Measurements from ENCODE around the gene EHD1.
A peak's percentile ranks its signal among the peaks of the same experiment; 100 is the strongest.

The EHD1 gene

DNA sequence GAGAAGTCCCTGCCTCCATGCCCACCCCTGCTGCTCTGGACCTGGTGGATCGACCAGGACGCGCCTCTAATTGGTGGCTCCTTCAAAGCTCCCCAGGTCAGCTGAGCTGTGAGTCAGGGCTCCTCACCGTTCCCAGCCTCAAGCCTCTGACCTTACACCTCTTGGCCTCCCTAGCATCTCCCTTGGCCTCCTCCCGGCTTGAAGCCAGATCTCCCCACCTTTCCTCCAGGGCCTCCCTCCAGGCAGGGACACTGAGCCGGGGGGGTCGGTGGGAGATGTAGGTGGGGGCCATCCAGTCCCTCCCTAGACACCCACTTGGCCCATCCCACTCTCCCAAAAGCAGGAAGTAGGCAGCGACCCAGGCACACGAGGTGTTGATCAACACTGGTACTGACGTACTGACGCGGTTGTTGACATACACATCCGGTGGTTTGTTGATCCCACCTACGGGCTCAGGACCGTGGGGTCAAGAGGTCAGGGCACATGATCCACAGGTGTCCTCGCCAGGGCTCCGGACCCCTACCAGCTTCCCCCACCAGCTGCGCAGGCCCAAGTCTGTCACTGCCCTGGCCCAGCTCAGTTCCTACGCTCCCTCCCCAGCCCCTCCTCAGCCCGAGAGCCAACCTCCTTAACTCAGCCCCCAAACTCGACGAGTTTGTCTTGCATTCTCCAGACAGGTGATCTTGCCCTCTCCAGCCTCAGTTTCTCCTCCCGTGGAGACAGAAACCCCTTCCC is 37.8 kb upstream of the EHD1 start:
- Histone ChIP-seq H3K4me1 (ENCODE audit: insufficient read depth, low read length, poor library complexity, severe bottlenecking) (peaks cover 18% of the 10 kb centered on the region), H3K4me3 (ENCODE audit: low read length, poor library complexity, severe bottlenecking) (peak overlapping the region; percentile 81), H3K9me2 (replicated peaks; ENCODE audit: low read depth, low read length) (no peaks in the 10 kb centered on the region), H3K36me3 (ENCODE audit: insufficient read depth, low read length) (no peaks in the 10 kb centered on the region; the same call in 1 of the 2 replicates), H3K9me3 (ENCODE audit: insufficient read depth, low read depth, low read length) (no peaks in the 10 kb centered on the region), H3K27me3 (ENCODE audit: insufficient read depth, low read length, poor library complexity, severe bottlenecking) (no peaks in the 10 kb centered on the region), H2AFZ (ENCODE audit: low read length) (peak overlapping the region; percentile 47; the same call in 1 of the 2 replicates), H4K20me1 (ENCODE audit: insufficient read depth, low read length, poor library complexity, severe bottlenecking) (no peaks in the 10 kb centered on the region), H3F3A (ENCODE audit: low read depth) (no peaks in the 10 kb centered on the region), H3K79me2 (ENCODE audit: insufficient read depth, low read length) (peaks cover 19% of the 10 kb centered on the region), H3K4me2 (ENCODE audit: low read depth, low read length, poor library complexity, severe bottlenecking) (peak overlapping the region; percentile 92), H3K9ac (ENCODE audit: low read depth, low read length, poor library complexity, severe bottlenecking) (peak overlapping the region; percentile 95)
- TF ChIP-seq EZH2phosphoT487 (IDR thresholded peaks at IDR 0.05; ENCODE audit: borderline replicate concordance): no peak
- no peak for TF ChIP-seq CTCF (conservative IDR thresholded peaks at IDR 0.05; ENCODE audit: low read length)

- Histone ChIP-seq H3K27me3 (ENCODE audit: insufficient read depth, low read length, poor library complexity, severe bottlenecking) (no peaks in the 10 kb centered on the region), H3K4me2 (ENCODE audit: low read depth, low read length, poor library complexity, severe bottlenecking) (peak overlapping the region; percentile 92), H3K9me2 (replicated peaks; ENCODE audit: low read depth, low read length) (no peaks in the 10 kb centered on the region), H4K20me1 (ENCODE audit: insufficient read depth, low read length, poor library complexity, severe bottlenecking) (no peaks in the 10 kb centered on the region), H3K4me3 (ENCODE audit: low read length, poor library complexity, severe bottlenecking) (peak overlapping the region; percentile 81), H3K79me2 (ENCODE audit: insufficient read depth, low read length) (peaks cover 19% of the 10 kb centered on the region), H3K9ac (ENCODE audit: low read depth, low read length, poor library complexity, severe bottlenecking) (peak overlapping the region; percentile 95), H3K4me1 (ENCODE audit: insufficient read depth, low read length, poor library complexity, severe bottlenecking) (peaks cover 18% of the 10 kb centered on the region), H2AFZ (ENCODE audit: low read length) (no peak overlapping the region), H3F3A (ENCODE audit: low read depth) (no peaks in the 10 kb centered on the region), H3K9me3 (ENCODE audit: insufficient read depth, low read depth, low read length) (no peaks in the 10 kb centered on the region), H3K36me3 (ENCODE audit: insufficient read depth, low read length) (peaks cover 5% of the 10 kb centered on the region; the same call in 1 of the 2 replicates)
- TF ChIP-seq EZH2phosphoT487 (IDR thresholded peaks at IDR 0.05; ENCODE audit: borderline replicate concordance) (no peak), CTCF (conservative IDR thresholded peaks at IDR 0.05; ENCODE audit: low read length) (no peak)
These were observed 37.0 kb upstream of the EHD1 start for GRCh38 chr11:64915376-64915887.

DNA sequence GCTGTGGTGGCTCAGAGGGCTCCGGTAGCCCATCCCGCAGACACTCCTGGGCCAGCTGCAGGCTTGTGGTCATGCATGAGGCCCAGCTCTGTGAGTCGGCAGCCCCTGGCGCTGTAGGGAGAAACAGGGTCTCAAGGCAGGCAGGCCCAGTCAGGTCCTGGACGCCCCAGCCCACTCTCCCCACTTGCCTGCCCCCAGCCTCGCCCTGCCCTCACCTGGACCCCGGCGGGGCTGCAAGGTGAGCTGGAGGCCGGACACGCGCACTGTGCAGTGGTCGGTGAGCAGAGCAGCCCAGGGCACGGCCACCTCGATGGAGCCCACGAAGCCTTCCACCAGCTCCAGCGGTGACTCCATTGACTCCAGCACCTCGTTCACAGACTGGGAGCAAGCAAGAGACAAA is 35.7 kb upstream of the EHD1 start:
- Histone ChIP-seq H3K9me2 (replicated peaks; ENCODE audit: low read depth, low read length) (no peaks in the 10 kb centered on the region), H3K4me2 (ENCODE audit: low read depth, low read length, poor library complexity, severe bottlenecking) (no peak overlapping the region), H2AFZ (ENCODE audit: low read length) (no peak overlapping the region), H3K9me3 (ENCODE audit: insufficient read depth, low read depth, low read length) (no peaks in the 10 kb centered on the region), H3K79me2 (ENCODE audit: insufficient read depth, low read length) (peaks cover 19% of the 10 kb centered on the region), H4K20me1 (ENCODE audit: insufficient read depth, low read length, poor library complexity, severe bottlenecking) (no peaks in the 10 kb centered on the region), H3K36me3 (ENCODE audit: insufficient read depth, low read length) (peaks cover 5% of the 10 kb centered on the region; the same call in 1 of the 2 replicates), H3F3A (ENCODE audit: low read depth) (no peaks in the 10 kb centered on the region), H3K27me3 (ENCODE audit: insufficient read depth, low read length, poor library complexity, severe bottlenecking) (no peaks in the 10 kb centered on the region), H3K4me3 (ENCODE audit: low read length, poor library complexity, severe bottlenecking) (no peak overlapping the region), H3K9ac (ENCODE audit: low read depth, low read length, poor library complexity, severe bottlenecking) (no peak overlapping the region), H3K4me1 (ENCODE audit: insufficient read depth, low read length, poor library complexity, severe bottlenecking) (peaks cover 18% of the 10 kb centered on the region)
- no peak for TF ChIP-seq CTCF (conservative IDR thresholded peaks at IDR 0.05; ENCODE audit: low read length)
- no peak for TF ChIP-seq EZH2phosphoT487 (IDR thresholded peaks at IDR 0.05; ENCODE audit: borderline replicate concordance)
